Effector memory CD4-positive, alpha-beta T cell (primary cell): ENCODE data around the gene DNAJC9.

ENCODE experiments used
- DNase-seq, 3 donors: peaks; one replicate each; pipeline ENCODE4 v3.0.0-alpha.2; 2020
- H3K27ac ChIP-seq: 2 replicates; pipeline ENCODE4 v1.7.0; 2013; ENCODE audit warnings: mild to moderate bottlenecking, low read length, moderate library complexity; ENCODE audit not compliant: insufficient read depth, poor library complexity, severe bottlenecking
- H3K27me3 ChIP-seq: replicated peaks from 2 replicates; pipeline ENCODE4 v1.7.0; 2013; ENCODE audit warnings: mild to moderate bottlenecking, low read length; ENCODE audit not compliant: insufficient read depth, control insufficient read depth, poor library complexity, severe bottlenecking
- H3K36me3 ChIP-seq: 2 replicates; pipeline ENCODE4 v1.7.0; 2013; ENCODE audit warnings: mild to moderate bottlenecking, low read length, moderate library complexity; ENCODE audit not compliant: control insufficient read depth, insufficient read depth
- H3K4me1 ChIP-seq: 2 replicates; pipeline ENCODE4 v1.7.0; 2013; ENCODE audit warnings: low read length, mild to moderate bottlenecking; ENCODE audit not compliant: control insufficient read depth, insufficient read depth, poor library complexity, severe bottlenecking
- H3K4me3 ChIP-seq: 2 replicates; pipeline ENCODE4 v1.7.0; 2013; ENCODE audit warnings: low read length, low read depth, mild to moderate bottlenecking; ENCODE audit not compliant: insufficient read depth, poor library complexity, severe bottlenecking
- H3K9me3 ChIP-seq: 2 replicates; pipeline ENCODE4 v1.7.0; 2013; ENCODE audit warnings: mild to moderate bottlenecking, low read length, moderate library complexity; ENCODE audit not compliant: control insufficient read depth

DNAJC9 gene

GRCh38 chr10:73239908-73240307 lies 7.1 kb downstream of the DNAJC9 start:
- Histone ChIP-seq H3K27me3 (no peaks in the 10 kb centered on the region), H3K4me1 (peaks cover 4% of the 10 kb centered on the region), H3K4me3 (no peak overlapping the region), H3K27ac (no peak overlapping the region), H3K9me3 (no peaks in the 10 kb centered on the region), H3K36me3 (peaks cover 42% of the 10 kb centered on the region)
- no peak for DNase-seq

GRCh38 chr10:73238990-73239566 lies 8.0 kb downstream of the DNAJC9 start:
- H3K27me3 ChIP-seq: no peaks in the 10 kb centered on the region
- H3K27ac ChIP-seq: no peak overlapping the region
- DNase-seq: no peak
- no peaks in the 10 kb centered on the region for H3K9me3 ChIP-seq
- no peak overlapping the region for H3K4me3 ChIP-seq
- peaks cover 42% of the 10 kb centered on the region for H3K36me3 ChIP-seq
- peaks cover 4% of the 10 kb centered on the region for H3K4me1 ChIP-seq

GRCh38 chr10:73234695-73235094 lies 12.4 kb downstream of the DNAJC9 start:
- Histone ChIP-seq H3K36me3 (peaks cover 20% of the 10 kb centered on the region), H3K27me3 (no peaks in the 10 kb centered on the region)

GRCh38 chr10:73233883-73234282 lies 13.2 kb downstream of the DNAJC9 start:
- Histone ChIP-seq H3K9me3 (no peaks in the 10 kb centered on the region), H3K27me3 (no peaks in the 10 kb centered on the region), H3K4me3 (no peak overlapping the region), H3K27ac (no peak overlapping the region), H3K36me3 (peaks cover 15% of the 10 kb centered on the region), H3K4me1 (peaks cover 4% of the 10 kb centered on the region)
- no peak for DNase-seq

More at GRCh38 chr10:73234695-73235094, 12.4 kb downstream of the DNAJC9 start:
- no peak for DNase-seq
- Histone ChIP-seq H3K27ac (no peak overlapping the region), H3K4me1 (peaks cover 4% of the 10 kb centered on the region), H3K9me3 (no peaks in the 10 kb centered on the region), H3K4me3 (no peak overlapping the region)

- Histone ChIP-seq H3K4me1 (no peaks in the 10 kb centered on the region), H3K27ac (no peak overlapping the region), H3K36me3 (peaks cover 15% of the 10 kb centered on the region), H3K4me3 (no peak overlapping the region), H3K27me3 (no peaks in the 10 kb centered on the region), H3K9me3 (no peaks in the 10 kb centered on the region)
- no peak for DNase-seq
These were observed 14.2 kb downstream of the DNAJC9 start for GRCh38 chr10:73232887-73233286.

GRCh38 chr10:73229567-73229966 lies 17.5 kb downstream of the DNAJC9 start:
- Histone ChIP-seq H3K4me1 (no peaks in the 10 kb centered on the region), H3K36me3 (peaks cover 5% of the 10 kb centered on the region), H3K27ac (no peak overlapping the region), H3K27me3 (no peaks in the 10 kb centered on the region), H3K4me3 (no peak overlapping the region), H3K9me3 (no peaks in the 10 kb centered on the region)
- no peak for DNase-seq

GRCh38 chr10:73228247-73228646 lies 18.8 kb downstream of the DNAJC9 start:
- no peaks in the 10 kb centered on the region for H3K27me3 ChIP-seq

GRCh38 chr10:73226663-73227062 lies 20.4 kb downstream of the DNAJC9 start:
- Histone ChIP-seq H3K4me3 (no peak overlapping the region), H3K36me3 (no peaks in the 10 kb centered on the region), H3K27ac (no peak overlapping the region), H3K4me1 (no peaks in the 10 kb centered on the region), H3K27me3 (no peaks in the 10 kb centered on the region), H3K9me3 (no peaks in the 10 kb centered on the region)
- no peak for DNase-seq

More at GRCh38 chr10:73228247-73228646, 18.8 kb downstream of the DNAJC9 start:
- H3K9me3 ChIP-seq: no peaks in the 10 kb centered on the region
- H3K4me3 ChIP-seq: no peak overlapping the region
- no peak overlapping the region for H3K27ac ChIP-seq
- H3K36me3 ChIP-seq: peaks cover 5% of the 10 kb centered on the region
- H3K4me1 ChIP-seq: no peaks in the 10 kb centered on the region
- DNase-seq: no peak

- H3K9me3 ChIP-seq: no peaks in the 10 kb centered on the region
- no peaks in the 10 kb centered on the region for H3K27me3 ChIP-seq
- DNase-seq: no peak
- no peak overlapping the region for H3K27ac ChIP-seq
- no peaks in the 10 kb centered on the region for H3K4me1 ChIP-seq
- no peak overlapping the region for H3K4me3 ChIP-seq
- H3K36me3 ChIP-seq: no peaks in the 10 kb centered on the region
These were observed 21.5 kb downstream of the DNAJC9 start for GRCh38 chr10:73225518-73225917.

- H3K36me3 ChIP-seq: peaks cover 15% of the 10 kb centered on the region
- no peaks in the 10 kb centered on the region for H3K9me3 ChIP-seq
- H3K27me3 ChIP-seq: no peaks in the 10 kb centered on the region
- H3K4me3 ChIP-seq: no peak overlapping the region
- H3K4me1 ChIP-seq: no peaks in the 10 kb centered on the region
- H3K27ac ChIP-seq: no peak overlapping the region
- DNase-seq: no peak
These were observed 26.1 kb downstream of the DNAJC9 start for GRCh38 chr10:73220989-73221388.
